H1 (cell line): Measurements from ENCODE around the gene MSANTD2. TPM values are rescaled to one million over a fixed set of nuclear protein-coding genes. Genes with fewer than 3 reads are reported as not detected.

ENCODE experiments used
- ATF2 ChIP-seq: IDR thresholded peaks from 2 replicates; pipeline ENCODE4 v1.6.1; 2012; ENCODE audit warnings: low read length, inconsistent platforms
- BRCA1 ChIP-seq: IDR thresholded peaks from 2 replicates; pipeline ENCODE4 v1.6.1; 2012; ENCODE audit warnings: low read depth, low read length, improper control_type of control experiment
- CBX8 ChIP-seq: fragments of 300-800, 300-1000 bp; sonication (generic); IDR thresholded peaks from 2 replicates; pipeline ENCODE4 v1.7.1; 2016; ENCODE audit warnings: low read depth, low read length, borderline replicate concordance
- EZH2 ChIP-seq: fragments of 200-600 bp; sonication (generic); IDR thresholded peaks from 2 replicates; pipeline ENCODE4 v1.7.1; 2012; ENCODE audit warnings: low read depth, mild to moderate bottlenecking, moderate library complexity, low read length, inconsistent platforms; ENCODE audit not compliant: severe bottlenecking
- HDAC6 ChIP-seq: IDR thresholded peaks from one replicate; pipeline ENCODE4 v1.7.1; 2012; ENCODE audit warnings: low read depth, mild to moderate bottlenecking, inconsistent platforms, low read length, moderate library complexity
- JUND ChIP-seq: IDR thresholded peaks from 2 replicates; pipeline ENCODE4 v1.6.1; 2011; ENCODE audit warnings: mild to moderate bottlenecking, improper control_type of control experiment, low read length
- KDM1A ChIP-seq: fragments of 200-600, 300-600 bp; sonication (generic); IDR thresholded peaks from 2 replicates; pipeline ENCODE4 v1.7.1; 2016; ENCODE audit warnings: mild to moderate bottlenecking, low read length, borderline replicate concordance
- KDM4A ChIP-seq: IDR thresholded peaks from one replicate; pipeline ENCODE4 v1.7.1; 2012; ENCODE audit warnings: low read depth, mild to moderate bottlenecking, moderate library complexity, low read length, inconsistent platforms; ENCODE audit not compliant: severe bottlenecking
- NANOG ChIP-seq: IDR thresholded peaks from 2 replicates; pipeline ENCODE4 v1.6.1; 2011; ENCODE audit warnings: low read length, low read depth, mild to moderate bottlenecking, inconsistent platforms; ENCODE audit not compliant: insufficient read depth, poor library complexity, severe bottlenecking
- PHF8 ChIP-seq: fragments of 200-600 bp; sonication (generic); conservative IDR thresholded peaks from 2 replicates; pipeline ENCODE4 v1.7.1; 2012; ENCODE audit warnings: low read depth, mild to moderate bottlenecking, inconsistent platforms, low read length, moderate library complexity
- POLR2A ChIP-seq, 2 experiments: IDR thresholded peaks; 1 replicate in 1 of 2; 2 replicates in 1 of 2; pipeline ENCODE4 v1.6.1; 2011; ENCODE audit warnings: low read depth in 2 of 2, low read length in 2 of 2, mild to moderate bottlenecking in 2 of 2; ENCODE audit errors: control extremely low read depth in 1 of 2
- RFX5 ChIP-seq: IDR thresholded peaks from 2 replicates; pipeline ENCODE4 v1.6.1; 2011; ENCODE audit warnings: low read depth, low read length, improper control_type of control experiment, borderline replicate concordance
- SAP30 ChIP-seq: fragments of 300-600 bp; sonication (generic); IDR thresholded peaks from 2 replicates; pipeline ENCODE4 v1.7.1; 2012; ENCODE audit warnings: low read length, moderate library complexity, mild to moderate bottlenecking, inconsistent platforms; ENCODE audit not compliant: insufficient read depth, insufficient replicate concordance
- SIN3A ChIP-seq, 2 experiments: IDR thresholded peaks in 1 of 2; conservative IDR thresholded peaks in 1 of 2; 2 replicates each; pipeline ENCODE4 v1.6.1; 2011 to 2012; ENCODE audit warnings: low read length in 2 of 2, improper control_type of control experiment in 1 of 2, low read depth in 1 of 2, mild to moderate bottlenecking in 1 of 2
- SIRT6 ChIP-seq: IDR thresholded peaks from one replicate; pipeline ENCODE4 v1.7.1; 2012; ENCODE audit warnings: low read length, inconsistent platforms
- SIX5 ChIP-seq: IDR thresholded peaks from 2 replicates; pipeline ENCODE4 v1.6.1; 2011; ENCODE audit warnings: mild to moderate bottlenecking, low read depth, low read length
- SP1 ChIP-seq: IDR thresholded peaks from 2 replicates; pipeline ENCODE4 v1.6.1; 2011; ENCODE audit warnings: low read depth, low read length
- SP2 ChIP-seq: IDR thresholded peaks from 2 replicates; pipeline ENCODE4 v1.6.1; 2012; ENCODE audit warnings: mild to moderate bottlenecking, low read length, inconsistent platforms
- SP4 ChIP-seq: IDR thresholded peaks from 2 replicates; pipeline ENCODE4 v1.6.1; 2012; ENCODE audit warnings: low read length, inconsistent platforms
- TBP ChIP-seq: IDR thresholded peaks from 2 replicates; pipeline ENCODE4 v1.6.1; 2011; ENCODE audit warnings: low read depth, low read length, improper control_type of control experiment
- USF2 ChIP-seq: IDR thresholded peaks from 2 replicates; pipeline ENCODE4 v1.6.1; 2011; ENCODE audit warnings: low read length, improper control_type of control experiment
- YY1 ChIP-seq: IDR thresholded peaks from 2 replicates; pipeline ENCODE4 v1.6.1; 2011; ENCODE audit warnings: low read depth, mild to moderate bottlenecking, low read length
- polyA plus RNA-seq, 7 experiments: library from polyadenylated mRNA; depleted of rRNA in 3 of 7; stranded (reverse) in 5 of 7; unstranded in 2 of 7; fragments of >200 nt in 5 of 7; fragments of 200-250 nt in 2 of 7; gene quantifications; 1 replicate in 5 of 7; 2 replicates in 1 of 7; 4 replicates in 1 of 7; pipeline versions ENCODE4 v1.2.1 to v1.2.3, GENCODE V29; 2011 to 2013; ENCODE audit warnings: missing spikeins in 2 of 7, mixed read lengths in 2 of 7
- total RNA-seq: library from RNA; stranded (reverse); fragmentation: NEBNext Ultra II Directional; extraction: Animal tissue kit (Norgen Biotek cat#: 25700); gene quantifications from 2 replicates; pipeline ENCODE4 v1.2.1, GENCODE V29; 2021

Gene MSANTD2
- total and polyA plus RNA-seq, 2 of the 8 experiments (the other 6 are each of a cell fraction or from before 2014, with no cell fraction given): 8.2 to 15.9 TPM

GRCh38 chr11:124800226-124800929 lies at the start of gene MSANTD2 (continued):
- TF ChIP-seq SAP30: no peak
- TF ChIP-seq PHF8: peak; percentile 99
- peak; percentile 97 to 98 for TF ChIP-seq POLR2A (IDR thresholded peaks at IDR 0.05; ENCODE audit: control extremely low read depth in 1 of 2, low read depth in 2 of 2, low read length in 2 of 2)
- TF ChIP-seq SIRT6: no peak
- no peak for TF ChIP-seq USF2
- TF ChIP-seq CBX8: no peak
- no peak for TF ChIP-seq KDM1A
- TF ChIP-seq RFX5: no peak
- 0 out of 2 replicates have a peak, but pooled peaks have one; percentile 18 for TF ChIP-seq SP1
- TF ChIP-seq TBP: peak; percentile 73
- TF ChIP-seq YY1: peak; percentile 94
- TF ChIP-seq SP4: no peak
- peak; percentile 76 for TF ChIP-seq KDM4A
- no peak for TF ChIP-seq BRCA1
- no peak for TF ChIP-seq SP2
- no peak for TF ChIP-seq ATF2
- TF ChIP-seq SIN3A (conservative IDR thresholded peaks at IDR 0.05 in 1 of 2, IDR thresholded peaks at IDR 0.05 in 1 of 2; ENCODE audit: low read depth in 1 of 2, low read length in 2 of 2): peak in 1 of 2 experiments; percentile 47; a peak in 1 of 4 replicates
- TF ChIP-seq NANOG: no peak
- TF ChIP-seq JUND: no peak
- no peak for TF ChIP-seq EZH2
- TF ChIP-seq SIX5: no peak
- no peak for TF ChIP-seq HDAC6
